GM18526 (cell line): ENCODE results near the gene FA2H.

ENCODE experiments used
- POLR2A ChIP-seq: IDR thresholded peaks from 3 replicates; pipeline ENCODE4 v1.6.1; 2011; ENCODE audit not compliant: insufficient read length; ENCODE audit errors: extremely low read depth

Gene FA2H

DNA sequence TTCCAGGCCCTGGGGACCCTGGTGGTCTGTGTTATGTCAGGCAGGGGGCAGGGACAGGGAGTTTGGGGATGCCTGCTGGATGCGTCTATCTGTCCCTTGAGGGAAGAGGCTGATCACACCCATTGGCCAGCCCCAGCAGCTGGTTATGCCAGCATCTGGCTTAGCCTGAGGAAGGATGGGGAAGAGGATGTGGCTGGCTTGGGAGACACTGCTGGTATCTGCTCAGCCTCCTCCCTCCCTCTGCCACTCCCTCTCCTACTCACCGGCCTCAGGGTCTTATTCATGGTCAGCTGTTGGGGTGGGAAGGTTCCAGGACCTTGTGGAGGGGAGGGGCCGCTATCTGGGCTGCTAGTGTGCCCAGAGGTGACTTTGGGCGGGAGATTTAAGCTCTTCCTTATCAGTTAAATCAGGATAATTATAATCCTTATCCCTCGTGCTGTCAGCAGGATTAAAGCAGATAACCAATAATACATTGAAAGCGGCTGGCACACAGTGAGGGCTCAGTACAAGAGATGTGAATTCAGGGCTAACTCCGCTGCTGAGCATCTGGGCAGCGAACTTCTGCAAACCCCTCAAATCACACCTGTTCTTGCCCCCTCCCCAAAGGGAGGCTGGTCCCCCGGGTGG, 38.0 kb downstream of the FA2H start:
- no peak for TF ChIP-seq POLR2A

DNA sequence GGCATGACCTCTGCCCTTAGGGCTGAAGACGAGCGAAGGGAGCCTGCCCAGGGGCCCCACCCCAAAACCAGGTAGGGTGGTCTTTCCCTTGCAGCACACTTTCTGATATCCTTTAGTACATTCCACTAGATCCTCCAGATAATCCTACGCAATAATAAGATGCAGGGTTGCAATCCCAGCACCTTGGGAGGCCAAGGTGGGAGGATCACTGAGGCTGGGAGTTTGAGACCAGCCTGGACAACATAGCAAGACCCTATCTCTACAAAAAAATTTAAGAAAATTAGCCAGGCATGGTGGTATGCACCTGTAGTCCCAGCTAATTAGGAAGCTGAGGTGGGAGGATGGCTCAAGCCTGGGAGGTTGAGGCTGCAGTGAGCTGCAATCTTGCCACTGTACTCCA, 39.1 kb downstream of the FA2H start:
- TF ChIP-seq POLR2A = no peak

DNA sequence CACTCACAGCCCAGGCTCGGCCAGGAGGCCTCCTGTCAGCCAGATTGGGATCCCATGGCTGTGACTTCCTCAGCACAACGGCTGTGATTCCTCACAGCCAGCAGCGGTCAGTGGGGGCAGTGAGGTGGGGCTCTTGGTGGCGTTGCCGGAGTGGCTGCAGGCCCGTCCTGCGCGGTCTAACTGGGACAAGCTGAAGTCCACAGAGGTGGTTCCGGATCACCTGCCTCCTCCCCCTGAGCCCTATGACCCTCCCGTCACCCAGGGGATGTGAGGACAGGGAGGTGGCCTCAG, 39.5 kb downstream of the FA2H start:
- TF ChIP-seq POLR2A = no peak

DNA sequence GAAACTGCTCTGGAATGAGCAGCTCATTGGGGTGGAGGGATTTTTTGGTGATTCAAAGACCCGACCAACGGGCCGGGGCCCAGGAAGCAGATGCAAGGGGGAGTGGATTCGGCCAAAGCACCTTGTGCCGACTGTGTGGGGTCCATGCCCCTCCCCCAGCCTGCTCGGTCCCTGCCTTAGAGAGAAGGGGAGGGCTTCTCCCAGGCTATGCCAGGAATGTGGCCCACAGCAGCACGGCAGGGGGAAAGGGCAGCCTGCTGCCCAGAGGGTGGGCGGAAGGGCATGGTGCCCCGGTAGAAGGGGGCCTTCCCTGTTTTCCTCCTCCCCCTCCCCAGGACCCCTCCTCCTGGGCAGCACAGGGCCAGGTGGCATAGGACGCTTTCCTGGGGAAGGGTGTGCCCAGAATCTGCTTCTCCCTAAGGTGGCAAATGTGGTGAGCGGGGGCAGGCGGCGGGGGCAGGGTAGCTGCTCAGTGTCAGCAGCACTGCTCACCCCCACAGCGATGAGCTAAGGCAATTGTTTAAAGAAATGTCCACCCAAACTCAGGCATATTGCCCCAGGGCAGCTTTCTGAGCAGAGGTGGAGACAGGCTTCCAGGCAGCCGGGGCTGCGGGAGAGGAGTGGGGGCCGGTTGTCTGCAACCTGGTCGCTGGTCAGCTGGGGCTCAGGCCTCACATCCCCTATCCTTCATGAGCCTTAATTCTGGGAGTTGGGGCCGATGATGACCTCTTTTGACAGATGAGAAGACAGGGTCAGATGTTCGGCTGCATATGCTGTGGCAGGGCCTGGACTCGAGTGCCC, 40.1 kb downstream of the FA2H start:
- no peak for TF ChIP-seq POLR2A

DNA sequence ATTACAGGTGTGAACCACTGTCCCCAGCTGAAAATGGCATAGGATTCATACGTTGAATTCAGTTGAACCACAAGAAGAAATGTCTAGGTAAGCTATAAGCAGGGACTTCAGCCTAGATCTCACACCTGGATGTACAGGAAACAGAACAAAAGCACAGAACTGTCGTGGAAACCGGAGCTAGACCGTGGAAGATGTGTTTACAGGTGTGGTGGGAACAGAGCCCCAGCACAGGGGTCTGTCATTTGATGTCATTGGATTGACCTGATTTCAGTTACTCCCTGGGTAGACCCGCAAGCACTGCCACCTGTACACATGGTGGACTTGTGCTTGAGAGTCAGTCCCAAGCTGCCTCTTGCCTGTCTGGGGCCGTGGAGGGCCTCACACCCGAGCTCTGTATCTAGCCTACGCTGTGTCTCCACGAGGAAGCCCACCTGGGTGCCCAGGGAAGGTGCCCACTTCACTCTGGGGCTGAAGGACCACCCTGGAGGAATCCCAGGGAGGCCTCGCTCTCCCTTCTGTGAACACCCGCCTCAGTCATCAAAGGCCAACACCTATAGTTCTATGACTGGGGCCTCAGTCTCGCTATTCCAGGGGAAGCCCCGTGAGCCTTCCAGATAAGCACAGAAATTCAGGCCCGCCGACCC, 41.8 kb downstream of the FA2H start:
- no peak for TF ChIP-seq POLR2A

DNA sequence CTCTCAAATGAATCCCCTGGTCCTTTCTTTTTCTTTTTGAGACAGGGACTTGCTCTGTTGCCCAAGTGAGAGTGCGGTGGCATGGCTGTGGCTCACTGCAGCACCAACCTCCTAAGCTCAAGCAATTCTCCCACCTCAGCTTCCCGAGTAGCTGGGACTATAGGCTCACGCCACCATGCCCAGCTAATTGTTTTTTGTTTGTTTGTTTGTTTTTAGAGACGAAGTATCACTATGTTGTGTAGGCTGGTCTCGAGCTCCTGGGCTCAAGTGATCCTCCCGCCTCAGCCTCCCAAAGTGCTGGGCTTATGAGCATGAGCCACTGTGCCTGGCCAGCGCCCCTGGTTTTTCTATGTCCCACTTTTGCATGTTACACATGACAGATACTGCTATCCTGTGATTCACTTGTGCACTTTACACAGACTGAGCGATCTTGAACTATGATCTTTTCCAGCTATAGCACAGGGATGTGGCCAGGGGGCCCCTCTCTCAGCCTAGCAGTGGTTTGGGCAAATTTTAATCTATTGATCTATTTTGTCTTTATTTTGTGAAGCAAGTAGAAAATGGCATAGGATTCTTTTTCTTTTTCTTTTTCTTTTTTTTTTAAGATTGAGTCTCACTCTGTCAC, 42.7 kb downstream of the FA2H start:
- no peak for TF ChIP-seq POLR2A

DNA sequence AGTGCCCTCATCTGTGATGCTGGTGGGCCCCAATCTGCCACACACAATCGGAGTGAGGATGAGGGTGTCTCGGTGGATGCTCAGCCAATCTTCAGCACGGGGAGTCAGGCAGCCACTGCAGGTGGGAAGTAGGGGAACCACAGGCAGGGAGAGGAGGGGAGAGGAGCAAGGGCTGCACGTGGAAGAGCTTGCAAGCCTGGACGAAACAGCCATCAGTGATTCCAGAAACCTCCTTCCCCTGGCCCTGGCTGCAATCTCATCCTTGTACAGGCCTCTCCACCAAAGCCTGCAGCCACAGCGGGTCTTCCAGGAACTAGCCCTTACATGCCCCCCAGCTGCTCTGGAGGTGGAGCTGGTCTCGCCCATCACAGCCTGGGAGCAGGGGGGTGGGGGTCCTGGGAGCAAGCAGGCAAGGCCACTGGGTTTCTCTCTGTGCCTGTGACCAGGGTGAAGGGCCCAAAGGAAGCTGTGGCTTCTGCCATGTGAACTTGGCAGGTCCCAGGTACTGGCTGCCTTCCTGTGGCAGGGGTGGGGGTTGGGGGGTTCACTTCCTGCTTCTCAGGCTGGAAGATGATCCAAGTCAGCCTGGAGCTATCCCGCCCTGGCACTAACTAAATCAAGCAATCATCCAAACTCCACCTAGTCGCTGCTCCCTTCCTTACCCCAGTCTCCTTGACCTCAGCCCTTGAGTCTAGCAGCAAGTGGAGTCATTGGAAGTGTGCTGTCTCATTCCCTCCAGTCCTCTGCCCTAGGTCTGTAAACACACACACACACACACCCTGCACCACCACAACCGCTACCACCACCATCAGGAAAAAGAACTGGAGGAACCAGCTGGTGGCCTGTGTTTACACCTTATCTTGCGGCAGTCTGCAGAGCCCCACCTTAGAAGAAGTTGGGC, 44.6 kb downstream of the FA2H start:
- TF ChIP-seq POLR2A = no peak

DNA sequence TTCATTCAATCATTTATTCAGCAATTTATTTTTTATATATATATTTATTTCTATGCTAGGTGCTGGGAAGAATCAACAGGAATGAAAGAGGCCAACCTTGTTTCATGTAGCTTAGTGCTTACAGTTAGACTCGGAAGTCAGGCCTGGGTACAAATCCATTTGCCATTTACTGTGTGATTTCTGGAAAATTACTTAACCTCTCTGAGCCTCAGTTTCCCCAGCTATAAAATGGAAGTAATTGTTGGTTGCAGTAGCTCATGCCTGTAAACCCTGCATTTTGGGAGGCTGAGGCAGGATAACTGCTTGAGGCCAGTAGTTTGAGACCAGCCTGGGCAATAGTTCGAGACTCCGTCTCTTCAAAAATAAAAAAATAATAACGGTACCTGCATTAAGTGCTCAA, 46.7 kb downstream of the FA2H start:
- no peak for TF ChIP-seq POLR2A

DNA sequence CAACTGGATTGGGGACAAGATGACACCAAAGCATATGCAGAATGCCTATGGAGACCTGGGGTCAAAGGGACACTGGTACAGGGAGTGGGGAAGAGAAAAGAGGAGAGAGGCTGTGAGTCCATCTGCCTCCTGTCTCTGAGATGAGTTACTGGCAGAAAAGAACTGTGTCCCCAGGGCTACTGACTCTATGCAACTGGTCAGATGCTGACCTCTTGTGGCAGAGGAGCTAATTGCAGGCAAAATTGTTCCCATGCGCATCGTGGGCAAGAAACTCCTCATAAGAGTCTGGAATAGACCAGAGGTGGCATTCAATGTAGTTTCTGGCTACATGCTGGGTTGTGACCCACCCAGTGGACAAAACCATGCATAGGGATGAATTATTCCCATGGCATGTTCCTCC, 47.9 kb downstream of the FA2H start:
- TF ChIP-seq POLR2A = no peak

DNA sequence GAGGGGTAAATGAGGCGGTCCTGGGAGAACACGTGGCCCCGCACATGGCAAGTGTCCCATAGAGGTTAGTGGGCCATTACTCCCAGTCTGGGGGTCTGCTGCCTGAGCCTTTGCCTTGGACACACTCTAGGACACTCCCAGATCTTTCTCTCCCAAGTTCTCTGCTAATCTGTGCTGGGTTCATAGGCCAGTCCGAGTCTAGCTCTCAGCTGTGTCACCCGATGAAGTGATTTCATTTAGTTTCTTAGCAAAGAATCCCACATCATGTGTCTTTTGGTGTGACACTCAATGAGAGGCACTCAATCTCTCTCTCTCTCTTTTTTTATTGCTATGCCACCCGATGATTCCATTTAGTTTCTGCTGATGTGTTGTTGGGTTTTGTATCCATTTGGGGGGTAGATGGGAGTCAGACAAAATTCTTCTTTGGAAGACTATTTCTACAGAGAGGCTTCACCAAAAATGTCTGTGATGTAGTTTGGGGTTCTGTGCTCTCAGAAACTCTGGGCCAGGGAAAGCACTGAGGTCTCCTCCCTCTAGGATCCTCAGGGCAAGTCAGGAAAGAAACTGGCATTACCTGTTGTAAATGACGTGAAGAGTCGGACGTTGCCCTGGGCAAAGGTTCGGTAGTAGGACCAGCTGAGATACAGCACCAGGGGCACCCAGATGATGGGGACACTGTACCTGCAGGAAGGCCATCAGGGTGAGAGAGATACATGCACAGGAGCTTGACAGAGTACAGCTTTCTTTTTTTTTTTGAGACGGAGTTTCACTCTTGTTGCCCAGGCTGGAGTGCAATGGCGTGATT, 48.8 kb downstream of the FA2H start:
- TF ChIP-seq POLR2A = no peak

DNA sequence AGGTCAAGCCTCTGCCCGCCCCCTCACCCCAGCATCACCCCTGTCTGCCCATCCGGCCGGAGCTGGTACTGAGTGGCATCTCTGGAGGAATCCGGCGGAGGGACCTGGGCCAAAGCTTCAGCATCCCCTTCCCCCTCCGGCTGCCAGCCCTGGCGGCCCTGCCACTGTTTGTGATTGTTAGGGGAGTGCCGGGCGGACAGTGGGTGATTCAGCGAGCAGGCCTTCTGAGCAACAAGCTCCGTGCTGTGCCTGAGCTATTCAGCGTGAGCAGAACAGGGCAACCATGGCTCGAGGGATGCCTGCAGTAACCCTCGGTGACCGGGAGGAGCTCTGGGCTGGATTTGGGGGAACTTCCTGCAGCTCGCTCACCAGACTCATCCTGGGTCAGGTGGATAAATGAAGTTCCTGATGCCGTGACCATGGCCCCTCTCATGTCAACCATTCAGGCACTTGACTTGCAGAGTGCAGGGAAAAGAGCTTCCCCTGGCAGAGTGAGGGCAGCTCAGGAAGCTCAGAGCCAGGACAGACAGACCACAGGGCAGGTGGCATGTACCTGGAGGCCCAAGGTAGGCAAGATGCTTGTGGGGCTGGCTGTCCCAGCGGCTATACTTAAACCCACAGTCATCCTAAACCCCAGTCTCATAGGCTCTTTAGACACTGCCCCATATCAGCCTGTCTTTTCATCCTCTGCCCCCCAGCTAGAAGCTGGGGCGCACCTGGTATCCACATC, 49.6 kb downstream of the FA2H start:
- TF ChIP-seq POLR2A = no peak

DNA sequence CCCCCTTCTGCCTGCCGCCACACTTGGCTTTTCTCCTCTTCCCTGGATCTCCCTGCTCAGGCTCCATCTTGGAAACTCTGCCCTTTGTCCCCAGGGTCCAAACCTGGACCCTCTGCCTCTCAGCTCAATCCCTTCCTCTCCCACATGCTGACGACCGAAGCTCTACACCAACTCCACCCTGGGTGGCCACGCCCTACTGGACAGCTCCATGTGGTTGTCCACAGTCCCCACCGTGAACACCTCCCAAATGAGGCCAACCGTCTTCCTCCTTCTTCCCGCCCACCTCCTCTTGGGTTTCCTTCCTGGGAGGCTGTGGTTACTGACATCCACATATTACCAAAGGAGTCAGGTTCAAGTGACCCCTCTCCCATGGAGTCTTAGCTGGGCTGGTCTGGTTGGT, 51.4 kb downstream of the FA2H start:
- no peak for TF ChIP-seq POLR2A

DNA sequence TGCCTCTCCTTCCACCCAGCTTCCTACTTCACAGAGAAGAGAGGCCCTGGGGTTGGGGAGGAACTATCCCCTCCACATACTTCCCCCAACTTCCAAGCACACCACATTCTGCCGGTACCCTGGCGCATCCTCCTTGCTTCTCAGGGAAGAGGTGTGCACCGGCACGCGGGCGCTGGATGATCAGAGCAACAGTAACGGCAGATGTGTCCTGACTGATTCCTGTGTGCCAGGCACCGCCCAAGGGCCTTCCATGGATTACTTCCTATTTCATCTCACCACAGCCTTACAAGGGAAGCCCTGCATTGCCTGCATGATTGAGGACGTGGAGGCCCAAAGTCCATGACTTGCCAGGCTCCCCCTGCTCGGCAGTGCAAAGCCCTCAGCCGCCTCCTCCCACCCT, 52.9 kb downstream of the FA2H start:
- no peak for TF ChIP-seq POLR2A

DNA sequence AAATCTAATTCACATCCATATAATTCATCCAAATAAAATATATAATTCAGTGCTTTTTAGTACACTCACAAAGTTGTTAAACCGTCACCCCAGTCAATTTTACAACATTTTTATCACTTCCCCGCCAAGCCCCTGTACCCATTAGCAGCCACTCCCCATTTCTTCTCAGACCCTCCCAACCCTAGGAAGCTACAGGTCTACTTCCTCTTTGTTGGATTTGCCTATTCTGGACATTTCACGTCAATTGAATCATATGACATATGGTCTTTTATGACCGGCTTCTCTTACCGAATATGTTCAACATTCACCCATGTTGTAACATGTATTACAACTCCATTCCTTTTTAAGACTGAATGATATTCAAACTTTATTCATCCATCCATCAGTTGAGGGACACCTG, 54.0 kb downstream of the FA2H start:
- TF ChIP-seq POLR2A = no peak
